Keratinocyte (primary cell): ENCODE measurements around the gene APEH. TPM values are rescaled to one million over a fixed set of nuclear protein-coding genes. Genes with fewer than 3 reads are reported as not detected.

Experiments
- DNase-seq: peaks from one replicate; pipeline ENCODE4 v3.0.0-alpha.2; 2011; ENCODE audit warnings: low read depth, missing footprints, low spot score
- FAIRE-seq: peaks from 2 replicates; lab custom pipeline; 2011; peaks lifted over from hg19 to GRCh38; lab: Jason Lieb, UNC
- H2AFZ ChIP-seq: 2 replicates; pipeline ENCODE4 v1.6.0; 2012; ENCODE audit warnings: low read length, control low read depth, inconsistent platforms; ENCODE audit not compliant: control insufficient read depth
- H3K27ac ChIP-seq: 2 replicates; pipeline ENCODE4 v1.5.1; 2011; ENCODE audit warnings: low read length; ENCODE audit not compliant: control insufficient read depth, insufficient read depth
- H3K27me3 ChIP-seq: 3 replicates; pipeline ENCODE4 v1.6.0; 2011; ENCODE audit warnings: low read length; ENCODE audit not compliant: control insufficient read depth, insufficient read depth; ENCODE audit errors: extremely low read depth
- H3K36me3 ChIP-seq, 2 experiments: 2 replicates in 1 of 2; 3 replicates in 1 of 2; pipeline ENCODE4 v1.5.1; 2011; ENCODE audit warnings: low read length in 2 of 2, mild to moderate bottlenecking in 1 of 2; ENCODE audit not compliant: control insufficient read depth in 2 of 2, insufficient read depth in 2 of 2; ENCODE audit errors: extremely low read depth in 1 of 2
- H3K4me1 ChIP-seq: 3 replicates; pipeline ENCODE4 v1.5.1; 2011; ENCODE audit warnings: low read length; ENCODE audit not compliant: control insufficient read depth, insufficient read depth; ENCODE audit errors: extremely low read depth
- H3K4me2 ChIP-seq: 3 replicates; pipeline ENCODE4 v1.6.0; 2011; ENCODE audit warnings: low read depth, low read length; ENCODE audit not compliant: control insufficient read depth, insufficient read depth; ENCODE audit errors: extremely low read depth
- H3K4me3 ChIP-seq, 3 experiments: fragments of 200-600 bp in 1 of 3; sonication (generic) in 1 of 3; 2 replicates in 2 of 3; 3 replicates in 1 of 3; pipeline ENCODE4 v1.5.1; 2011 to 2016; ENCODE audit warnings: low read length in 3 of 3, mild to moderate bottlenecking in 3 of 3, control low read depth in 2 of 3, inconsistent platforms in 1 of 3, low read depth in 1 of 3, mixed read lengths in 1 of 3, mixed run types in 1 of 3, moderate library complexity in 1 of 3; ENCODE audit not compliant: control insufficient read depth in 2 of 3, insufficient read depth in 2 of 3; ENCODE audit errors: extremely low read depth in 1 of 3
- H3K79me2 ChIP-seq: 2 replicates; pipeline ENCODE4 v1.6.0; 2012; ENCODE audit warnings: low read length; ENCODE audit not compliant: control insufficient read depth, insufficient read depth
- H3K9ac ChIP-seq: 3 replicates; pipeline ENCODE4 v1.6.0; 2011; ENCODE audit warnings: low read length; ENCODE audit not compliant: control insufficient read depth, insufficient read depth; ENCODE audit errors: extremely low read depth
- H3K9me1 ChIP-seq: 3 replicates; pipeline ENCODE4 v1.6.0; 2011; ENCODE audit warnings: low read length; ENCODE audit not compliant: control insufficient read depth, insufficient read depth; ENCODE audit errors: extremely low read depth
- H3K9me3 ChIP-seq: 2 replicates; pipeline ENCODE4 v1.5.1; 2012; ENCODE audit warnings: low read depth, low read length; ENCODE audit not compliant: control insufficient read depth
- H4K20me1 ChIP-seq: 3 replicates; pipeline ENCODE4 v1.6.0; 2011; ENCODE audit warnings: low read length; ENCODE audit not compliant: control insufficient read depth, insufficient read depth; ENCODE audit errors: extremely low read depth
- CTCF ChIP-seq, 3 experiments: IDR thresholded peaks in 1 of 3; conservative IDR thresholded peaks in 1 of 3; optimal IDR thresholded peaks in 1 of 3; 2 replicates in 2 of 3; 3 replicates in 1 of 3; pipeline versions ENCODE3 to v1.5.1; 2011; ENCODE audit warnings: low read length in 3 of 3, mild to moderate bottlenecking in 3 of 3, moderate library complexity in 2 of 3, control low read depth in 1 of 3, inconsistent platforms in 1 of 3; ENCODE audit not compliant: insufficient read depth in 2 of 3; ENCODE audit errors: extremely low read depth in 1 of 3
- EZH2 ChIP-seq: IDR thresholded peaks from one replicate; pipeline ENCODE4 v1.6.1; 2012; ENCODE audit warnings: inconsistent platforms, mild to moderate bottlenecking, low read length, moderate library complexity
- dilution Hi-C: fragments of 300-500 bp; cut with MboI; formaldehyde crosslinking; loops from one replicate; pipeline ENCODE4 v1.7.0; 2020; ENCODE audit warnings: low sequenced_read_pairs; ENCODE audit not compliant: extremely low pct_ligation_motif_present
- polyA plus RNA-seq, 5 experiments: library from polyadenylated mRNA; depleted of rRNA in 3 of 5; stranded (reverse) in 3 of 5; stranded (forward) in 1 of 5; unstranded in 1 of 5; fragments of >200 nt; gene quantifications; 1 replicate in 1 of 5; 2 replicates in 3 of 5; 3 replicates in 1 of 5; pipeline versions ENCODE4 v1.2.1 to v1.2.3, GENCODE V29; 2011 to 2012; ENCODE audit warnings: missing spikeins in 2 of 5, low read depth in 1 of 5, low replicate concordance in 1 of 5

APEH gene
- polyA plus RNA-seq, 1 donor (not counting 4 experiments of a cell fraction or from before 2014, with no cell fraction given): 106 TPM

- Histone ChIP-seq H2AFZ (no peak overlapping the region), H3K4me3 (no peak overlapping the region), H3K79me2 (no peaks in the 10 kb centered on the region), H3K36me3 (peaks cover 39 to 40% of the 10 kb centered on the region in 2 experiments), H3K9me3 (no peaks in the 10 kb centered on the region), H3K4me1 (no peaks in the 10 kb centered on the region), H3K27me3 (no peaks in the 10 kb centered on the region), H4K20me1 (no peaks in the 10 kb centered on the region), H3K9me1 (no peaks in the 10 kb centered on the region), H3K27ac (no peak overlapping the region), H3K4me2 (no peak overlapping the region), H3K9ac (no peak overlapping the region)
- DNase-seq (no peak), FAIRE-seq (no peak)
- dilution Hi-C loops: no loop called here
- TF ChIP-seq CTCF (optimal IDR thresholded peaks at IDR 0.05 in 1 of 3, IDR thresholded peaks at IDR 0.05 in 1 of 3, conservative IDR thresholded peaks at IDR 0.05 in 1 of 3; ENCODE audit: extremely low read depth in 1 of 3, insufficient read depth in 2 of 3, low read length in 3 of 3): peak in 2 of 3 experiments; percentile 56 to 67
- TF ChIP-seq EZH2: no peak
Measured at GRCh38 chr3:49701388-49702077, 27.4 kb downstream of the APEH start.

DNA sequence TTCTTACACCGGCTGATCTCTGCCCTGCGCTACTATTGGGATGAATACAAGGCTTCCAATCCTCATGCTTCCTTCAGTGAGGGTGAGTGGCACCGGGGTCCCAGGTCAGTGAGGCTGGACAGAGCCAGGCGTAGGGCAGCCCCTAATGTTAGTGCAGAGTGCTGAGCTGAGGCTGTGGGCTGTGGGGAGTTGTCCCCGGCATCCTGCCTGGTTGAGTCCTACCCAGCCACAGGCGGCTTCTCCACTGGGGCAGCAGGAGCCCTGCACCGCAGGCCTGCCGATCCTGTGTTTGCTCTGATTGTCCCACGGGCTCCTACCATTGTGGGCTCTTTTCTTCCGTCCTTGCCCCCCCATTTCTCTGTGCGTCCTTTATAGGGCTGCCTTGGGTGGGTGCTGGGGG lies 28.5 kb downstream of the APEH start:
- no peaks in the 10 kb centered on the region for H3K9me1 ChIP-seq
- H3K27me3 ChIP-seq: no peaks in the 10 kb centered on the region
- no peak overlapping the region for H3K4me2 ChIP-seq
- no peaks in the 10 kb centered on the region for H4K20me1 ChIP-seq
- H3K79me2 ChIP-seq: no peaks in the 10 kb centered on the region
- no peak for FAIRE-seq
- H3K9me3 ChIP-seq: no peaks in the 10 kb centered on the region
- H3K4me3 ChIP-seq: no peak overlapping the region
- DNase-seq: no peak
- H3K27ac ChIP-seq: no peak overlapping the region
- H2AFZ ChIP-seq: no peak overlapping the region
- peaks cover 4% of the 10 kb centered on the region for H3K4me1 ChIP-seq
- peaks cover 35 to 40% of the 10 kb centered on the region in 2 experiments for H3K36me3 ChIP-seq
- no peak overlapping the region for H3K9ac ChIP-seq
- TF ChIP-seq CTCF (optimal IDR thresholded peaks at IDR 0.05 in 1 of 3, IDR thresholded peaks at IDR 0.05 in 1 of 3, conservative IDR thresholded peaks at IDR 0.05 in 1 of 3; ENCODE audit: extremely low read depth in 1 of 3, insufficient read depth in 2 of 3, low read length in 3 of 3) (no peak), EZH2 (no peak)
- dilution Hi-C loops: no loop called here
